GM12878 (cell line): ENCODE data around the gene TBC1D1. TPM values are rescaled to one million over a fixed set of nuclear protein-coding genes. Genes with fewer than 3 reads are reported as not detected.

Source experiments
- ATAC-seq: fragments of 200-7000 bp; cut with Tn5 transposase; 3 replicates; pipeline ENCODE4 v1.9.1; 2020; ENCODE audit warnings: mild to moderate bottlenecking, moderate library complexity
- BruUV-seq: library from RNA; stranded (reverse); fragments of 400-500 nt; replicated peaks from 2 replicates; lab custom pipeline; 2021; lab: Mats Ljungman, UMichigan
- CTCF ChIA-PET: fragments of 300-600 bp; sonication (Branson Sonifier 250); formaldehyde crosslinking; extraction: SDS; loops from one replicate; lab custom pipeline; 2021; ENCODE audit warnings: inconsistent platforms; lab: Yijun Ruan, JAX
- POLR2A ChIA-PET: fragments of 350-600 bp; formaldehyde crosslinking; extraction: SDS; loops from one replicate; lab custom pipeline; 2021; ENCODE audit warnings: inconsistent platforms; lab: Charles Lee
- RAD21 ChIA-PET: fragments of 300-600 bp; sonication (Branson Sonifier 250); formaldehyde crosslinking; loops from one replicate; lab custom pipeline; 2023; ENCODE audit warnings: antibody characterized with exemption; ENCODE audit not compliant: unreplicated experiment; lab: Charles Lee
- SMC1A ChIA-PET: fragments of 300-600 bp; sonication (Branson Sonifier 250); formaldehyde crosslinking; loops from one replicate; lab custom pipeline; 2023; ENCODE audit not compliant: unreplicated experiment, uncharacterized antibody; lab: Charles Lee
- DNase-seq: peaks from one replicate; pipeline ENCODE4 v3.0.0-alpha.2; 2011; ENCODE audit warnings: low read depth, low spot score
- FAIRE-seq: peaks from 3 replicates; lab custom pipeline; 2011; peaks lifted over from hg19 to GRCh38; lab: Jason Lieb, UNC
- H2AFZ ChIP-seq: 2 replicates; pipeline ENCODE4 v1.6.0; 2011; ENCODE audit warnings: low read depth, low read length, control low read depth; ENCODE audit not compliant: control insufficient read depth
- H3K27ac ChIP-seq: 2 replicates; pipeline ENCODE4 v1.5.1; 2011; ENCODE audit warnings: control low read depth; ENCODE audit not compliant: control insufficient read depth, insufficient read depth
- H3K27me3 ChIP-seq, 2 experiments: replicated peaks in 1 of 2; 2 replicates each; pipeline versions ENCODE4 v1.6.0 to v1.6.1; 2011; ENCODE audit warnings: low read length in 1 of 2; ENCODE audit not compliant: control insufficient read depth in 2 of 2, insufficient read depth in 2 of 2
- H3K36me3 ChIP-seq, 2 experiments: 2 replicates each; pipeline ENCODE4 v1.5.1; 2011; ENCODE audit warnings: low read length in 1 of 2; ENCODE audit not compliant: control insufficient read depth in 2 of 2, insufficient read depth in 2 of 2
- H3K4me1 ChIP-seq: 2 replicates; pipeline ENCODE4 v1.6.1; 2011; ENCODE audit warnings: mild to moderate bottlenecking, low read length, moderate library complexity, mixed read lengths; ENCODE audit not compliant: control insufficient read depth, insufficient read depth
- H3K4me2 ChIP-seq: 2 replicates; pipeline ENCODE4 v1.6.0; 2011; ENCODE audit warnings: control low read depth; ENCODE audit not compliant: control insufficient read depth, insufficient read depth
- H3K4me3 ChIP-seq: fragments of 200-600 bp; sonication (generic); 2 replicates; pipeline ENCODE4 v1.5.1; 2016
- H3K79me2 ChIP-seq: 2 replicates; pipeline ENCODE4 v1.6.0; 2011; ENCODE audit warnings: low read length; ENCODE audit not compliant: control insufficient read depth, insufficient read depth
- H3K9ac ChIP-seq: 2 replicates; pipeline ENCODE4 v1.8.0; 2011; ENCODE audit warnings: low read length, control low read depth, mixed read lengths; ENCODE audit not compliant: control insufficient read depth, insufficient read depth
- H3K9me3 ChIP-seq: replicated peaks from 3 replicates; pipeline ENCODE4 v1.5.1; 2011; ENCODE audit warnings: mild to moderate bottlenecking, low read length; ENCODE audit not compliant: control insufficient read depth, insufficient read depth
- H4K20me1 ChIP-seq: 2 replicates; pipeline ENCODE4 v1.6.0; 2011; ENCODE audit not compliant: control insufficient read depth, insufficient read depth
- MYB ChIP-seq: fragments of 150-350 bp; IDR thresholded peaks from 2 replicates; pipeline ENCODE4 v1.6.1; 2014; ENCODE audit warnings: mild to moderate bottlenecking, low read depth, low read length, borderline replicate concordance
- MYC ChIP-seq: IDR thresholded peaks from 2 replicates; pipeline ENCODE4 v1.6.1; 2011; ENCODE audit warnings: mild to moderate bottlenecking, low read length, moderate library complexity, inconsistent platforms; ENCODE audit not compliant: insufficient read depth, insufficient replicate concordance, insufficient read length, severe bottlenecking
- SUZ12 ChIP-seq: fragments of 200-600 bp; sonication (generic); IDR thresholded peaks from one replicate; pipeline ENCODE4 v1.6.1; 2018; ENCODE audit warnings: antibody characterized with exemption, mild to moderate bottlenecking; ENCODE audit not compliant: unreplicated experiment
- ZNF274 ChIP-seq: IDR thresholded peaks from one replicate; pipeline ENCODE4 v1.8.0; 2011; ENCODE audit not compliant: insufficient read length, insufficient read depth
- WGBS: methylation state at CpG from one replicate; pipeline ENCODE4 v1.1.6; 2016; ENCODE audit warnings: low lambda C conversion rate; ENCODE audit not compliant: insufficient replicate concordance, insufficient coverage; ENCODE audit errors: missing lambda C conversion rate; 5-methylcytosine and 5-hydroxymethylcytosine counted together
- in situ Hi-C: fragments of 300-500 bp; cut with MboI; formaldehyde crosslinking; loops from 9 replicates; pipeline ENCODE4 v1.14.3; 2018; ENCODE audit warnings: mixed read lengths
- intact Hi-C: fragments of 100-400 bp; cut with micrococcal nuclease; formaldehyde crosslinking; loops from one replicate; pipeline ENCODE4 v1.14.2; 2022; ENCODE audit not compliant: unreplicated experiment
- polyA plus RNA-seq, 11 experiments: library from polyadenylated mRNA; depleted of rRNA in 4 of 11; unstranded in 6 of 11; stranded (reverse) in 5 of 11; fragments of >200 nt; fragmentation: Nextera tagmentation in 4 of 11; fragmentation: Illumina TruSeq in 1 of 11; extraction: Ambion mirVana in 4 of 11; extraction: Trizol in 1 of 11; gene quantifications; 1 replicate in 1 of 11; 2 replicates in 10 of 11; pipeline versions ENCODE4 v1.2.1 to v1.2.3, GENCODE V29; 2011 to 2016; ENCODE audit warnings: inconsistent platforms in 2 of 11, missing spikeins in 2 of 11, low read depth in 1 of 11
- total RNA-seq, 4 experiments: library from RNA; depleted of rRNA in 3 of 4; stranded (reverse); fragments of >200 nt in 3 of 4; fragmentation: Illumina TruSeq in 1 of 4; extraction: Trizol in 1 of 4; gene quantifications; 2 replicates each; pipeline versions ENCODE4 v1.2.1 to v1.2.3, GENCODE V29; 2013 to 2021
- TF ChIP-seq, protein P1 (sequence below): fragments of 450-650 bp; IDR thresholded peaks from 2 replicates; pipeline ENCODE4 v1.6.1; 2018; ENCODE audit warnings: borderline replicate concordance, mild to moderate bottlenecking; ENCODE audit not compliant: partially characterized antibody
- TF ChIP-seq, protein P2 (sequence below): fragments of 150-350 bp; IDR thresholded peaks from 2 replicates; pipeline ENCODE4 v1.6.1; 2016; ENCODE audit warnings: low read depth, low read length
- TF ChIP-seq, protein P3 (sequence below): fragments of 450-650 bp; IDR thresholded peaks from 2 replicates; pipeline ENCODE4 v1.6.1; 2017; ENCODE audit warnings: mild to moderate bottlenecking, moderate library complexity
- TF ChIP-seq, protein P4 (sequence below): fragments of 450-650 bp; formaldehyde crosslinking; IDR thresholded peaks from 2 replicates; pipeline ENCODE4 v1.4.0; 2020; ENCODE audit warnings: mild to moderate bottlenecking, moderate library complexity

TBC1D1 gene
- total and polyA plus RNA-seq, 10 of the 15 experiments (the other 5 are each of a cell fraction or from before 2014, with no cell fraction given), result 5.3 to 102 (median 57.8) TPM

DNA sequence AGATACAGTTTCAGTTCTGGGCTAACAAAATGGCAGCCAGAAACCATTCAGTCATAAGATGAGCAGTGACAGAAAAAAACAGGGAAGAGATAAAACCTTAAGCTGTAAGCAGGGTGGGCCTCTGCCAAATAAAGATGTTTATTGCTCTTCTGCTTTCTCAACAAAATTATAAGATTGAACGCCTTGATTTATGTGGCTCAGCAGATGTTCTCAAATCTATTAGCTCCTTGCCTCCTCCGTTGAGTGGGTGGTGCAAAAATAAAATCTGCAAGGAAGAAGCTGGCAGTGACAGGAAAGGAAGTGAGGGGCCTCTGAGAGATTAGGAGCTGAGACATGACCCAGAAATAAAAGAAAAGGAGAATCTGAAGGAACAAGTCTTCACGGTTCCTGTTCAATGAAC lies 275.9 kb downstream of the TBC1D1 start:
- H3K79me2 ChIP-seq, result no peaks in the 10 kb centered on the region
- 15% methylated on average over 3 of the region's 3 CpGs for WGBS
- H3K9me3 ChIP-seq, result no peaks in the 10 kb centered on the region; the same call in 1 of the 3 replicates
- no peak overlapping the region for H3K4me3 ChIP-seq
- no peak overlapping the region for H3K4me2 ChIP-seq
- ATAC-seq, result no peak
- no peaks in the 10 kb centered on the region for H3K4me1 ChIP-seq
- ChIA-PET CTCF (interaction anchor here (0.7 to 1.9 kb wide), 7 partner anchors 8 to 98 kb away, joined by 3 to 8 read pairs (median 5); no protein-coding TSS in a partner anchor), SMC1A (interaction anchor here (0.7 to 1.9 kb wide), 9 partner anchors 11 to 103 kb away, joined by 3 to 8 read pairs (median 4); no protein-coding TSS in a partner anchor), RAD21 (interaction anchor here (0.7 to 1.6 kb wide), 4 partner anchors 12 to 98 kb away, joined by 3 to 6 read pairs (median 4); no protein-coding TSS in a partner anchor), POLR2A (interaction anchor here (0.9 kb wide), 1 partner anchor 11 kb away, joined by 3 read pairs; no protein-coding TSS in a partner anchor)
- BruUV-seq, result no TSS peak
- H3K27ac ChIP-seq, result no peak overlapping the region
- no peak for DNase-seq
- H3K36me3 ChIP-seq, result no peaks in the 10 kb centered on the region
- H2AFZ ChIP-seq, result no peak overlapping the region; the same call in 1 of the 2 replicates
- intact Hi-C loops (loop anchor here (10.0 kb wide), 1 partner anchor 362 kb away; no protein-coding TSS in a partner anchor), in situ Hi-C loops (no loop called here)
- no peak overlapping the region for H3K9ac ChIP-seq
- H4K20me1 ChIP-seq, result no peaks in the 10 kb centered on the region
- H3K27me3 ChIP-seq, result no peaks in the 10 kb centered on the region
- FAIRE-seq, result no peak
- TF ChIP-seq MYC (no peak), ZNF274 (no peak), MYB (no peak), SUZ12 (no peak)
- TF ChIP-seq, protein P1, sequence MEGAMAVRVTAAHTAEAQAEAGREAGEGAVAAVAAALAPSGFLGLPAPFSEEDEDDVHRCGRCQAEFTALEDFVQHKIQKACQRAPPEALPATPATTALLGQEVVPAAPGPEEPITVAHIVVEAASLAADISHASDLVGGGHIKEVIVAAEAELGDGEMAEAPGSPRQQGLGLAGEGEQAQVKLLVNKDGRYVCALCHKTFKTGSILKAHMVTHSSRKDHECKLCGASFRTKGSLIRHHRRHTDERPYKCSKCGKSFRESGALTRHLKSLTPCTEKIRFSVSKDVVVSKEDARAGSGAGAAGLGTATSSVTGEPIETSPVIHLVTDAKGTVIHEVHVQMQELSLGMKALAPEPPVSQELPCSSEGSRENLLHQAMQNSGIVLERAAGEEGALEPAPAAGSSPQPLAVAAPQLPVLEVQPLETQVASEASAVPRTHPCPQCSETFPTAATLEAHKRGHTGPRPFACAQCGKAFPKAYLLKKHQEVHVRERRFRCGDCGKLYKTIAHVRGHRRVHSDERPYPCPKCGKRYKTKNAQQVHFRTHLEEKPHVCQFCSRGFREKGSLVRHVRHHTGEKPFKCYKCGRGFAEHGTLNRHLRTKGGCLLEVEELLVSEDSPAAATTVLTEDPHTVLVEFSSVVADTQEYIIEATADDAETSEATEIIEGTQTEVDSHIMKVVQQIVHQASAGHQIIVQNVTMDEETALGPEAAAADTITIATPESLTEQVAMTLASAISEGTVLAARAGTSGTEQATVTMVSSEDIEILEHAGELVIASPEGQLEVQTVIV, result no peak
- TF ChIP-seq, protein P2, sequence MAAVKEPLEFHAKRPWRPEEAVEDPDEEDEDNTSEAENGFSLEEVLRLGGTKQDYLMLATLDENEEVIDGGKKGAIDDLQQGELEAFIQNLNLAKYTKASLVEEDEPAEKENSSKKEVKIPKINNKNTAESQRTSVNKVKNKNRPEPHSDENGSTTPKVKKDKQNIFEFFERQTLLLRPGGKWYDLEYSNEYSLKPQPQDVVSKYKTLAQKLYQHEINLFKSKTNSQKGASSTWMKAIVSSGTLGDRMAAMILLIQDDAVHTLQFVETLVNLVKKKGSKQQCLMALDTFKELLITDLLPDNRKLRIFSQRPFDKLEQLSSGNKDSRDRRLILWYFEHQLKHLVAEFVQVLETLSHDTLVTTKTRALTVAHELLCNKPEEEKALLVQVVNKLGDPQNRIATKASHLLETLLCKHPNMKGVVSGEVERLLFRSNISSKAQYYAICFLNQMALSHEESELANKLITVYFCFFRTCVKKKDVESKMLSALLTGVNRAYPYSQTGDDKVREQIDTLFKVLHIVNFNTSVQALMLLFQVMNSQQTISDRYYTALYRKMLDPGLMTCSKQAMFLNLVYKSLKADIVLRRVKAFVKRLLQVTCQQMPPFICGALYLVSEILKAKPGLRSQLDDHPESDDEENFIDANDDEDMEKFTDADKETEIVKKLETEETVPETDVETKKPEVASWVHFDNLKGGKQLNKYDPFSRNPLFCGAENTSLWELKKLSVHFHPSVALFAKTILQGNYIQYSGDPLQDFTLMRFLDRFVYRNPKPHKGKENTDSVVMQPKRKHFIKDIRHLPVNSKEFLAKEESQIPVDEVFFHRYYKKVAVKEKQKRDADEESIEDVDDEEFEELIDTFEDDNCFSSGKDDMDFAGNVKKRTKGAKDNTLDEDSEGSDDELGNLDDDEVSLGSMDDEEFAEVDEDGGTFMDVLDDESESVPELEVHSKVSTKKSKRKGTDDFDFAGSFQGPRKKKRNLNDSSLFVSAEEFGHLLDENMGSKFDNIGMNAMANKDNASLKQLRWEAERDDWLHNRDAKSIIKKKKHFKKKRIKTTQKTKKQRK, result no peak
- TF ChIP-seq, protein P3, sequence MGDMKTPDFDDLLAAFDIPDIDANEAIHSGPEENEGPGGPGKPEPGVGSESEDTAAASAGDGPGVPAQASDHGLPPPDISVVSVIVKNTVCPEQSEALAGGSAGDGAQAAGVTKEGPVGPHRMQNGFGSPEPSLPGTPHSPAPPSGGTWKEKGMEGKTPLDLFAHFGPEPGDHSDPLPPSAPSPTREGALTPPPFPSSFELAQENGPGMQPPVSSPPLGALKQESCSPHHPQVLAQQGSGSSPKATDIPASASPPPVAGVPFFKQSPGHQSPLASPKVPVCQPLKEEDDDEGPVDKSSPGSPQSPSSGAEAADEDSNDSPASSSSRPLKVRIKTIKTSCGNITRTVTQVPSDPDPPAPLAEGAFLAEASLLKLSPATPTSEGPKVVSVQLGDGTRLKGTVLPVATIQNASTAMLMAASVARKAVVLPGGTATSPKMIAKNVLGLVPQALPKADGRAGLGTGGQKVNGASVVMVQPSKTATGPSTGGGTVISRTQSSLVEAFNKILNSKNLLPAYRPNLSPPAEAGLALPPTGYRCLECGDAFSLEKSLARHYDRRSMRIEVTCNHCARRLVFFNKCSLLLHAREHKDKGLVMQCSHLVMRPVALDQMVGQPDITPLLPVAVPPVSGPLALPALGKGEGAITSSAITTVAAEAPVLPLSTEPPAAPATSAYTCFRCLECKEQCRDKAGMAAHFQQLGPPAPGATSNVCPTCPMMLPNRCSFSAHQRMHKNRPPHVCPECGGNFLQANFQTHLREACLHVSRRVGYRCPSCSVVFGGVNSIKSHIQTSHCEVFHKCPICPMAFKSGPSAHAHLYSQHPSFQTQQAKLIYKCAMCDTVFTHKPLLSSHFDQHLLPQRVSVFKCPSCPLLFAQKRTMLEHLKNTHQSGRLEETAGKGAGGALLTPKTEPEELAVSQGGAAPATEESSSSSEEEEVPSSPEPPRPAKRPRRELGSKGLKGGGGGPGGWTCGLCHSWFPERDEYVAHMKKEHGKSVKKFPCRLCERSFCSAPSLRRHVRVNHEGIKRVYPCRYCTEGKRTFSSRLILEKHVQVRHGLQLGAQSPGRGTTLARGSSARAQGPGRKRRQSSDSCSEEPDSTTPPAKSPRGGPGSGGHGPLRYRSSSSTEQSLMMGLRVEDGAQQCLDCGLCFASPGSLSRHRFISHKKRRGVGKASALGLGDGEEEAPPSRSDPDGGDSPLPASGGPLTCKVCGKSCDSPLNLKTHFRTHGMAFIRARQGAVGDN, result no peak
- TF ChIP-seq, protein P4, sequence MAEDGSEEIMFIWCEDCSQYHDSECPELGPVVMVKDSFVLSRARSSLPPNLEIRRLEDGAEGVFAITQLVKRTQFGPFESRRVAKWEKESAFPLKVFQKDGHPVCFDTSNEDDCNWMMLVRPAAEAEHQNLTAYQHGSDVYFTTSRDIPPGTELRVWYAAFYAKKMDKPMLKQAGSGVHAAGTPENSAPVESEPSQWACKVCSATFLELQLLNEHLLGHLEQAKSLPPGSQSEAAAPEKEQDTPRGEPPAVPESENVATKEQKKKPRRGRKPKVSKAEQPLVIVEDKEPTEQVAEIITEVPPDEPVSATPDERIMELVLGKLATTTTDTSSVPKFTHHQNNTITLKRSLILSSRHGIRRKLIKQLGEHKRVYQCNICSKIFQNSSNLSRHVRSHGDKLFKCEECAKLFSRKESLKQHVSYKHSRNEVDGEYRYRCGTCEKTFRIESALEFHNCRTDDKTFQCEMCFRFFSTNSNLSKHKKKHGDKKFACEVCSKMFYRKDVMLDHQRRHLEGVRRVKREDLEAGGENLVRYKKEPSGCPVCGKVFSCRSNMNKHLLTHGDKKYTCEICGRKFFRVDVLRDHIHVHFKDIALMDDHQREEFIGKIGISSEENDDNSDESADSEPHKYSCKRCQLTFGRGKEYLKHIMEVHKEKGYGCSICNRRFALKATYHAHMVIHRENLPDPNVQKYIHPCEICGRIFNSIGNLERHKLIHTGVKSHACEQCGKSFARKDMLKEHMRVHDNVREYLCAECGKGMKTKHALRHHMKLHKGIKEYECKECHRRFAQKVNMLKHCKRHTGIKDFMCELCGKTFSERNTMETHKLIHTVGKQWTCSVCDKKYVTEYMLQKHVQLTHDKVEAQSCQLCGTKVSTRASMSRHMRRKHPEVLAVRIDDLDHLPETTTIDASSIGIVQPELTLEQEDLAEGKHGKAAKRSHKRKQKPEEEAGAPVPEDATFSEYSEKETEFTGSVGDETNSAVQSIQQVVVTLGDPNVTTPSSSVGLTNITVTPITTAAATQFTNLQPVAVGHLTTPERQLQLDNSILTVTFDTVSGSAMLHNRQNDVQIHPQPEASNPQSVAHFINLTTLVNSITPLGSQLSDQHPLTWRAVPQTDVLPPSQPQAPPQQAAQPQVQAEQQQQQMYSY (CRISPR knock-in tag), result no peak
